ENCODE data around the gene SLC16A3. TPM values are rescaled to one million over a fixed set of nuclear protein-coding genes. Genes with fewer than 3 reads are reported as not detected.

SLC16A3 gene
- total and polyA plus RNA-seq, 10 of the 15 experiments (the other 5 are each of a cell fraction or from before 2014, with no cell fraction given), result 0.10 to 46.5 (median 8.0) TPM

DNA sequence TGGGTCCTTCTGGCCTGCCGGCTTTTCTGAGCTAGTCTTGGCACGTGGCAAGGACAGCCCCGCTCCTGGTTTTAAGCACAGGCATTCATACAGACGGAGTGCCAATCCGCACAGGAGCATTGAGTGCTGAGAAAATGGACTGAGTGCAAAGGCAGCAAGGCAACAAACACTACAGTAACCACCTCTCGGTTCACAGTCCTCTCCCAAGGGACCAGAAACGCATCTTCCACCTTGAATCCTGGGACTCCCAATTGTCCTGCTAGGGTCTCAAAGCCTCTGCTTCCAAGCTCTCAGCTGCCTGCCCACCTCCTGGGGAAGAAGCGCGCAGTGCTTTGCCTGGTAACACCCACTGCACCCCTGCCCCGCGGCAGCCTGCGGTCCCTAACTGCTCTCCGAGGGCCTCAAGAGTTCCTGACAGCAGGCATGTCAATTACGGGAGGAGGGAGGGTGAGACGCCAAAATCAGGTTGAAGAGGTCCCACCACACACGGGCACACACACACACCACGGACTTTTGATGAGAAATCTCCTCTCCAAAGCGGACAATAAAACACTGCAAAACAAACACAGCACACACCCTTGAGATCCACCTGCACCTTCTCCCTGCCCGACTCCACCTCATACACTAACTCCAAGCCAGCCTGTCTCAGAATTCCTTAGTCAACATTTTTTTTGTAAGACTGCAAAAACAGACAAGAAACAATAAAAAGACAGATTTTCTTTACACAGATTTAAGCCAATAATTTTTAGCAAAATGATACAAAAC lies 15.0 kb downstream of the SLC16A3 start (continued):
- TF ChIP-seq SMC3 (IDR thresholded peaks at IDR 0.05; ENCODE audit: borderline replicate concordance, low read length) (no peak), ASH2L (IDR thresholded peaks at IDR 0.05; ENCODE audit: borderline replicate concordance, low read depth) (no peak), POU2F2 (IDR thresholded peaks at IDR 0.05; ENCODE audit: borderline replicate concordance, low read depth, low read length) (peak; percentile 42; the same call in 1 of the 3 replicates), TBL1XR1 (IDR thresholded peaks at IDR 0.05; ENCODE audit: low read depth, low read length) (no peak), BHLHE40 (IDR thresholded peaks at IDR 0.05; ENCODE audit: borderline replicate concordance in 1 of 2, low read depth in 2 of 2, low read length in 1 of 2) (no peak)
- TF ChIP-seq, protein P1, sequence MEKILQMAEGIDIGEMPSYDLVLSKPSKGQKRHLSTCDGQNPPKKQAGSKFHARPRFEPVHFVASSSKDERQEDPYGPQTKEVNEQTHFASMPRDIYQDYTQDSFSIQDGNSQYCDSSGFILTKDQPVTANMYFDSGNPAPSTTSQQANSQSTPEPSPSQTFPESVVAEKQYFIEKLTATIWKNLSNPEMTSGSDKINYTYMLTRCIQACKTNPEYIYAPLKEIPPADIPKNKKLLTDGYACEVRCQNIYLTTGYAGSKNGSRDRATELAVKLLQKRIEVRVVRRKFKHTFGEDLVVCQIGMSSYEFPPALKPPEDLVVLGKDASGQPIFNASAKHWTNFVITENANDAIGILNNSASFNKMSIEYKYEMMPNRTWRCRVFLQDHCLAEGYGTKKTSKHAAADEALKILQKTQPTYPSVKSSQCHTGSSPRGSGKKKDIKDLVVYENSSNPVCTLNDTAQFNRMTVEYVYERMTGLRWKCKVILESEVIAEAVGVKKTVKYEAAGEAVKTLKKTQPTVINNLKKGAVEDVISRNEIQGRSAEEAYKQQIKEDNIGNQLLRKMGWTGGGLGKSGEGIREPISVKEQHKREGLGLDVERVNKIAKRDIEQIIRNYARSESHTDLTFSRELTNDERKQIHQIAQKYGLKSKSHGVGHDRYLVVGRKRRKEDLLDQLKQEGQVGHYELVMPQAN (conservative IDR thresholded peaks at IDR 0.05), result no peak
- TF ChIP-seq, protein P2, sequence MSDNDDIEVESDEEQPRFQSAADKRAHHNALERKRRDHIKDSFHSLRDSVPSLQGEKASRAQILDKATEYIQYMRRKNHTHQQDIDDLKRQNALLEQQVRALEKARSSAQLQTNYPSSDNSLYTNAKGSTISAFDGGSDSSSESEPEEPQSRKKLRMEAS (IDR thresholded peaks at IDR 0.05; ENCODE audit: low read depth, low read length), result no peak
- TF ChIP-seq, protein P3, sequence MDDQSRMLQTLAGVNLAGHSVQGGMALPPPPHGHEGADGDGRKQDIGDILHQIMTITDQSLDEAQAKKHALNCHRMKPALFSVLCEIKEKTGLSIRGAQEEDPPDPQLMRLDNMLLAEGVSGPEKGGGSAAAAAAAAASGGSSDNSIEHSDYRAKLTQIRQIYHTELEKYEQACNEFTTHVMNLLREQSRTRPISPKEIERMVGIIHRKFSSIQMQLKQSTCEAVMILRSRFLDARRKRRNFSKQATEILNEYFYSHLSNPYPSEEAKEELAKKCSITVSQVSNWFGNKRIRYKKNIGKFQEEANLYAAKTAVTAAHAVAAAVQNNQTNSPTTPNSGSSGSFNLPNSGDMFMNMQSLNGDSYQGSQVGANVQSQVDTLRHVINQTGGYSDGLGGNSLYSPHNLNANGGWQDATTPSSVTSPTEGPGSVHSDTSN (IDR thresholded peaks at IDR 0.05; ENCODE audit: insufficient replicate concordance, low read depth, low read length), result peak; percentile 10
- TF ChIP-seq, protein P4, sequence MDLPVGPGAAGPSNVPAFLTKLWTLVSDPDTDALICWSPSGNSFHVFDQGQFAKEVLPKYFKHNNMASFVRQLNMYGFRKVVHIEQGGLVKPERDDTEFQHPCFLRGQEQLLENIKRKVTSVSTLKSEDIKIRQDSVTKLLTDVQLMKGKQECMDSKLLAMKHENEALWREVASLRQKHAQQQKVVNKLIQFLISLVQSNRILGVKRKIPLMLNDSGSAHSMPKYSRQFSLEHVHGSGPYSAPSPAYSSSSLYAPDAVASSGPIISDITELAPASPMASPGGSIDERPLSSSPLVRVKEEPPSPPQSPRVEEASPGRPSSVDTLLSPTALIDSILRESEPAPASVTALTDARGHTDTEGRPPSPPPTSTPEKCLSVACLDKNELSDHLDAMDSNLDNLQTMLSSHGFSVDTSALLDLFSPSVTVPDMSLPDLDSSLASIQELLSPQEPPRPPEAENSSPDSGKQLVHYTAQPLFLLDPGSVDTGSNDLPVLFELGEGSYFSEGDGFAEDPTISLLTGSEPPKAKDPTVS (IDR thresholded peaks at IDR 0.05; ENCODE audit: low read depth, low read length), result no peak
